ENCODE results near the gene FAM117B. TPM values are rescaled to one million over a fixed set of nuclear protein-coding genes. Genes with fewer than 3 reads are reported as not detected.

The FAM117B gene
- total RNA-seq, 6 experiments from 2014 or later: 0.55 to 1.2 (median 0.87) TPM

DNA sequence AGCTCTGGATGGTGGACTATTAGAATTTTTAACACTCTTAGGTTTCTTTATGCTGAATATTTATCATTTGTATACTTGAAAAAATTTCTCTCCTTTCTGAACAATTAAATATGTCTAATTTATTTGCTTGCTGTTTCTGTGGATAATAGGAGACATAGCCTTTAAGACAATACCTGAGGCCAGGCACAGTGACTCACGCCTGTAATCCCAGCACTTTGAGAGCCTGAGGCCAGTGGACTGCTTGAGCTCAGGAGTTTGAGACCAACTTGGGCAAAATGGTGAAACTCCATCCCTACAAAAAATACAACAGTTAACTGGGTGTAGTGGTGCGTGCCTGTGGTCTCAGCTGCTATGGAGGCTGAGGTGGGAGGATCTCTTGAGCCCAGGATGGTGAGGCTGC, 54.7 kb downstream of the FAM117B start:
- Mint-ChIP-seq H3K36me3 (ENCODE audit: low read depth) (no peaks in the 10 kb centered on the region), H3K4me3 (no peak overlapping the region), H3K9me3 (no peaks in the 10 kb centered on the region), H3K27me3 (ENCODE audit: insufficient read depth) (peaks cover 2% of the 10 kb centered on the region), H3K4me1 (ENCODE audit: low read depth) (peaks cover 19% of the 10 kb centered on the region), H3K27ac (no peak overlapping the region)
- TF ChIP-seq, protein P1, sequence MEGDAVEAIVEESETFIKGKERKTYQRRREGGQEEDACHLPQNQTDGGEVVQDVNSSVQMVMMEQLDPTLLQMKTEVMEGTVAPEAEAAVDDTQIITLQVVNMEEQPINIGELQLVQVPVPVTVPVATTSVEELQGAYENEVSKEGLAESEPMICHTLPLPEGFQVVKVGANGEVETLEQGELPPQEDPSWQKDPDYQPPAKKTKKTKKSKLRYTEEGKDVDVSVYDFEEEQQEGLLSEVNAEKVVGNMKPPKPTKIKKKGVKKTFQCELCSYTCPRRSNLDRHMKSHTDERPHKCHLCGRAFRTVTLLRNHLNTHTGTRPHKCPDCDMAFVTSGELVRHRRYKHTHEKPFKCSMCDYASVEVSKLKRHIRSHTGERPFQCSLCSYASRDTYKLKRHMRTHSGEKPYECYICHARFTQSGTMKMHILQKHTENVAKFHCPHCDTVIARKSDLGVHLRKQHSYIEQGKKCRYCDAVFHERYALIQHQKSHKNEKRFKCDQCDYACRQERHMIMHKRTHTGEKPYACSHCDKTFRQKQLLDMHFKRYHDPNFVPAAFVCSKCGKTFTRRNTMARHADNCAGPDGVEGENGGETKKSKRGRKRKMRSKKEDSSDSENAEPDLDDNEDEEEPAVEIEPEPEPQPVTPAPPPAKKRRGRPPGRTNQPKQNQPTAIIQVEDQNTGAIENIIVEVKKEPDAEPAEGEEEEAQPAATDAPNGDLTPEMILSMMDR (IDR thresholded peaks at IDR 0.05): no peak
- DNase-seq: no peak

DNA sequence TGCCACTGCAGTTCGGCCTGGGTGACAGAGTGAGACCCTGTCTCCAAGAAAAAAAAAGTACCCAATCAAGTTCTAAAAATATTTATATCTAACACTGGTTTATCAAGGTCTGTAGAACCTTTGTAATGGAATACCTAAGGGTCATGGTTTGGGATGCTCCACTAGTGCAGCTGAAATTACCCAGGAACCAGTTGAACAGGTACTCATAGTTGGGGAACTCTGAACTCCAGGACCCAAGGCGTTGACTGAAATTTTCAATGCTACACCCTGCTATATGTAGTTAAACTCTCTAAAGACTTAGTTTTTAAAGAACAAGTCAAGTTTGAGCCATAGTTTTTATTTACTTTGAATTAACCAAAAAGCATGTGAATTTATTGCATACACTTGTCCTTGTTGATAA, 55.1 kb downstream of the FAM117B start:
- peaks cover 19% of the 10 kb centered on the region for H3K4me1 Mint-ChIP-seq (ENCODE audit: low read depth)
- H3K27ac Mint-ChIP-seq: no peak overlapping the region
- no peak for DNase-seq
- TF ChIP-seq, protein P1 (IDR thresholded peaks at IDR 0.05): no peak
- no peaks in the 10 kb centered on the region for H3K9me3 Mint-ChIP-seq
- H3K4me3 Mint-ChIP-seq: no peak overlapping the region
- no peaks in the 10 kb centered on the region for H3K36me3 Mint-ChIP-seq (ENCODE audit: low read depth)
- H3K27me3 Mint-ChIP-seq (ENCODE audit: insufficient read depth): peaks cover 2% of the 10 kb centered on the region

DNA sequence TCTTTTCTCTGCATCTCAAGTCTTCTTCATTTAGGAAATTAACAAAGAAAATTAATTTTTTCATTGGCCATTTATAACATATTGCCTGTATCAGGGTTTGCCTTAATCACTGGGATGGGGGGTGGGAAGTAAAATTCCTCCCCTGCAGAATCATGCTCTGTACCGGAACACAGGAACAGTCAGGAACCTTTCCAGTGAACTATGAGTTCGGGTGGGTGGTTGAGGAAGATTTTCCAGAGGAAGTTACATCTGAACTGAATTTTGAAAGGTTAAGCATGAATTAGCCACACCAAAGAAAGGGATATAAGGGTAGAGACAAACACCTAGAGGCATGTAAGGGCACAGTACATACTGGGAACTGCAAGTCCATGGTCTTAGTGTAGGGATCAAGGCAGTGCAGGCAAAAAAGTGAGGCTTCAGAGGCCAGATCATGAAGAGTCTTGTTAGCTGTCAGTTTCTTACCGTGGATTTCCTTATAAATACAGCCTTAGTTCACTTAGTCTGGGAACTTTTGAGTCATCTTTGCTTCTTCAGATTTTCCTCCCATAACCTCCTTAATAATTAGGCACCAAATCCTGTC, 55.6 kb downstream of the FAM117B start:
- Mint-ChIP-seq H3K27me3 (ENCODE audit: insufficient read depth) (peaks cover 2% of the 10 kb centered on the region), H3K36me3 (ENCODE audit: low read depth) (no peaks in the 10 kb centered on the region), H3K9me3 (no peaks in the 10 kb centered on the region), H3K27ac (no peak overlapping the region), H3K4me3 (no peak overlapping the region), H3K4me1 (ENCODE audit: low read depth) (peaks cover 19% of the 10 kb centered on the region)
- TF ChIP-seq, protein P1 (IDR thresholded peaks at IDR 0.05): no peak
- no peak for DNase-seq

DNA sequence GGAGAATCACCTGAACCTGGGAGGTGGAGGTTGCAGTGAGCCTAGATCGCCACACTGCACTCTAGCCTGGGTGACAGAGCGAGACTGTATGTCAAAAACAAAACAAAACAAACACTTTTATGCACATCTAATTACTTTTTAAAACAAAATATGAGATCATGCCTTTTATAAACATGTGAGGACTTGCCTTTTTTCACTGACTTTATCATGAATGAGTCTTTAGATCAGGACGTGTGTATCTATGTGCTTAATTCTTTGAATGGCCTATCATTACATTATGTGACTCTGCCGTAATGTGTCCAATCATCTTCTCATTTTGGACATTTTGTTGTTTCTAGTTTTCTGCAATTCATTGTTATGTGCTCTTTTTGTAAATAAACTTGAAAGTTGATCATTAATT, 58.7 kb downstream of the FAM117B start:
- TF ChIP-seq, protein P1 (IDR thresholded peaks at IDR 0.05): no peak
- DNase-seq: no peak
- Mint-ChIP-seq H3K4me3 (no peak overlapping the region), H3K36me3 (ENCODE audit: low read depth) (no peaks in the 10 kb centered on the region), H3K27me3 (ENCODE audit: insufficient read depth) (peaks cover 2% of the 10 kb centered on the region), H3K4me1 (ENCODE audit: low read depth) (peaks cover 12% of the 10 kb centered on the region; the same call in 1 of the 2 replicates), H3K27ac (no peak overlapping the region), H3K9me3 (no peaks in the 10 kb centered on the region)

DNA sequence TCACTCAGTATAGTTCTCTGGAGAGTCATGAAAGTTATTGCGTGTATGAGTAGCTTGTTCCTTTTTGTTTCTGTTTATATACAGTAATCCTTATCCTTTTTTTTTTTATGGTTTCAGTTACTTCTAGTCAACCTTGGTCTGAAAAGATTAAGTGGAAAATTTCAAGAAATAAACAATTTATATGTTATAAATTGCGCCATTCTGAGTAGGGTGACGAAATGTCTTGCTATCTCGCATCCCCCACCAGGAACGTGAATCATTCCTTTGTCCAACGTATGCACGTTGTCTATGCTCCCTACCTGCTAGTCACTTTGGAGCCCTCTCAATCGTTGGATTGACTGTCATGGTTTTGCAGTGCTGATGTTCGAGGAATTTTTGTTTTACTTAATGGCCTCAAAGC, 60.4 kb downstream of the FAM117B start:
- no peak overlapping the region for H3K27ac Mint-ChIP-seq
- H3K27me3 Mint-ChIP-seq (ENCODE audit: insufficient read depth): peaks cover 2% of the 10 kb centered on the region
- TF ChIP-seq, protein P1 (IDR thresholded peaks at IDR 0.05): no peak
- H3K9me3 Mint-ChIP-seq: no peaks in the 10 kb centered on the region
- H3K4me3 Mint-ChIP-seq: no peak overlapping the region
- DNase-seq: no peak
- no peaks in the 10 kb centered on the region for H3K36me3 Mint-ChIP-seq (ENCODE audit: low read depth)
- peaks cover 11% of the 10 kb centered on the region; the same call in 1 of the 2 replicates for H3K4me1 Mint-ChIP-seq (ENCODE audit: low read depth)

All from HFFc6 (cell line).